Upper lobe of right lung (tissue), 1 donor: Measurements from ENCODE around the gene NUP214. TPM values are rescaled to one million over a fixed set of nuclear protein-coding genes. Genes with fewer than 3 reads are reported as not detected.

ENCODE experiments used
- ATAC-seq: fragments of 200-7000 bp; cut with Tn5 transposase; one replicate; pipeline ENCODE4 v1.9.1; 2020; ENCODE audit warnings: mild to moderate bottlenecking, moderate library complexity
- DNase-seq: peaks from one replicate; pipeline ENCODE4 v3.0.0-alpha.2; 2020
- H3K27ac ChIP-seq: fragments of 200-600 bp; one replicate; pipeline ENCODE4 v1.8.0; 2022
- H3K27me3 ChIP-seq: fragments of 200-600 bp; one replicate; pipeline ENCODE4 v1.8.0; 2022; ENCODE audit warnings: mild to moderate bottlenecking
- H3K36me3 ChIP-seq: fragments of 200-600 bp; one replicate; pipeline ENCODE4 v1.8.0; 2022
- H3K4me1 ChIP-seq: fragments of 200-600 bp; one replicate; pipeline ENCODE4 v1.8.0; 2022
- H3K4me3 ChIP-seq: fragments of 200-600 bp; one replicate; pipeline ENCODE4 v1.8.0; 2022; ENCODE audit warnings: mild to moderate bottlenecking
- H3K9me3 ChIP-seq: fragments of 200-600 bp; one replicate; pipeline ENCODE4 v1.8.0; 2022
- intact Hi-C: fragments of 100-400 bp; cut with DNase I; formaldehyde crosslinking; loops from one replicate; pipeline ENCODE4 v1.11.0; 2022
- long read RNA-seq: library from polyadenylated mRNA; unstranded; transcript quantifications from one replicate; pipeline ENCODE4 v2.0.0, GENCODE V29; 2021
- total RNA-seq: library from RNA; stranded (reverse); fragmentation: NEBNext Ultra II Directional; extraction: Animal tissue kit (Norgen Biotek cat#: 25700); gene quantifications from one replicate; pipeline ENCODE4 v1.2.1, GENCODE V29; 2021
- TF ChIP-seq, protein P1 (sequence below): fragments of 200-600 bp; IDR thresholded peaks from one replicate; pipeline ENCODE4 v1.8.0; 2022; ENCODE audit warnings: antibody characterized with exemption
- donor health status: DM: no; HTN: yes; CAD: no; lungs with severe emphysema.

The NUP214 gene
- total RNA-seq = 52.2 TPM
- long read RNA-seq, partial matches to known transcripts = 27 of 35 reads
- long read RNA-seq, other reads (novel, unspliced or antisense) = 8 of 35 reads

DNA sequence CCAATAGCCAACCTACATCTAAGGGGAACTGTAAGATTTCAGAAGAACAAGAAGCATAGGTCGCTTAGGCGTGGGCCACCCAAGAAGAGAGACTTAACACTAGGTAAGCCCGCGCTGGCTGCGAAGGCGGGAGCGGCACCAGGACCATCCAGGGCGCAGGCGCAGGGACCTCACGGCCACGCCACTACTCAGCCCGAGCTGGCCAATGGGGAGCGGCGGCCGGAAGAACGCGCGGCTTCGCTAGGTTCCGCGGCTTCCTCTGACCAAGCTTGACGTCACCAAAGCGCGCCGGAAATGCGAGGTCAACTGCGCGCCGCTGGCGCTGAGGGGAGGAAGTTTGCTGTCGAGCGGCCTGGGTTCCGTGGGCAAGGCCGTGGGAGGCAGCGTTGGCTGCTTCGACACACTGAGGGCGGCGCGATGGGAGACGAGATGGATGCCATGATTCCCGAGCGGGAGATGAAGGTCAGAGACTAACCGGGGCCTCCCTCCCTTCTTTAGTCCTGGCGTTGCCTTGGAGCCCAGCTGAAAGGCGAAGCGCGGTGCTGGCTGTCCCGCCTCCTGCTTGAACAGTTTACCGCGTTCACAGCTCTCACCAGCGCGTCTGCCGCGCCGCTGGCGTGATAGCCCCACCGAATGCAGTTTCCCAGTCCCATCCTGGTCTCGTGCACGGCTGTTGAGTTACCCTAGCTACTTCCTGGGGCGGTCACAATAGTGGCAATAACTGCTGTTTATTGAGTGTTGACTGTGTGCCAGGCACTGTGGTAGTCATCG lies at the start of gene NUP214:
NUP214 (plus strand) TSS at position 299 of the 771 bp plus-strand sequence; CDS start at position 418, 119 bp downstream.
- intact Hi-C loops = no loop called here
- H3K27me3 ChIP-seq = no peaks in the 10 kb centered on the region
- peak within 1 kb of the TSS; percentile 97 for H3K4me3 ChIP-seq
- H3K27ac ChIP-seq = peak within 1 kb of the TSS; percentile 88
- H3K4me1 ChIP-seq = peaks cover 16% of the 10 kb centered on the region
- ATAC-seq (peak; percentile 99), DNase-seq (peak; percentile 100)
- TF ChIP-seq, protein P1, sequence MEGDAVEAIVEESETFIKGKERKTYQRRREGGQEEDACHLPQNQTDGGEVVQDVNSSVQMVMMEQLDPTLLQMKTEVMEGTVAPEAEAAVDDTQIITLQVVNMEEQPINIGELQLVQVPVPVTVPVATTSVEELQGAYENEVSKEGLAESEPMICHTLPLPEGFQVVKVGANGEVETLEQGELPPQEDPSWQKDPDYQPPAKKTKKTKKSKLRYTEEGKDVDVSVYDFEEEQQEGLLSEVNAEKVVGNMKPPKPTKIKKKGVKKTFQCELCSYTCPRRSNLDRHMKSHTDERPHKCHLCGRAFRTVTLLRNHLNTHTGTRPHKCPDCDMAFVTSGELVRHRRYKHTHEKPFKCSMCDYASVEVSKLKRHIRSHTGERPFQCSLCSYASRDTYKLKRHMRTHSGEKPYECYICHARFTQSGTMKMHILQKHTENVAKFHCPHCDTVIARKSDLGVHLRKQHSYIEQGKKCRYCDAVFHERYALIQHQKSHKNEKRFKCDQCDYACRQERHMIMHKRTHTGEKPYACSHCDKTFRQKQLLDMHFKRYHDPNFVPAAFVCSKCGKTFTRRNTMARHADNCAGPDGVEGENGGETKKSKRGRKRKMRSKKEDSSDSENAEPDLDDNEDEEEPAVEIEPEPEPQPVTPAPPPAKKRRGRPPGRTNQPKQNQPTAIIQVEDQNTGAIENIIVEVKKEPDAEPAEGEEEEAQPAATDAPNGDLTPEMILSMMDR = no peak
- H3K9me3 ChIP-seq = no peaks in the 10 kb centered on the region
- peaks cover 34% of the 10 kb centered on the region for H3K36me3 ChIP-seq

DNA sequence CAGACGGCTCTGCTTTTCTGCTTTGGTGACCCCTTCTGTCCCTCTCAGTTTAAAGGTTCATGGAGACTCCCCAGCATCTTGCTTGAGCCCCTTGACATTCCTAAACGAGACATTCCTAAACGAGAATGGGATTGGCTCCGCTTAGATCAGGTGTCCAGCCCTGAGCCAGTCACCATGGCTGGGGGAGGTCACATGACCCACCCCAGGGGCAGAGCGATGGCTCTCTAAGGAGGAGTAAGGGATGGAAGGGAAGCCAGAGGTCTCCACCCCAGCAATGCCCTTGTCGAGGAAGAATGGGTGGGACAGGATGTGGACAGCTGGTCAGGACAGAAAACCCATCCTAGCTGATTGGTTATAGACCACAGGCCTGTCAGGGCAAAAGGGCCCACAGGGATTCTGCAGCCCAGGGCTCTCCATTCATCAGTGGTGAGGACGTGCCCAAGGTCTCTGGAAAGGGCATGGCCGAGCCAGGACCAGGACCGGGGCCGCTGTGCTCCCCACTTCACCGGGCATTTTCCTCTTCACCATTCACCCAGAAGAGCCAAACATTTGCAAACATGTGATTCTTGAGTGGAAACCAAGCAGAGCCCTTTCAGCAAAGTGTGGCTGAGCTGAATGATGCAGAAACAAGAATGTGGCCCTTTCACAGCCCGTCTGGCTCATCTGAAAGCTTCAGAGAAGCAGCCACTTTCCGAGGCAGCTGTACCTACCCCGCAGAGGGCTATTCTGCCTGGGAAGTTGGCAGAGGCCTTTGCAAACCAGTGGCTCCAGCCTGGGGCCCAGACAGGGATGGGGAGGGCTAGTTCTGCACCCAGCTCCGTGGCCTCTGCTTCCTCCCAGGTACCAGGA lies 48.8 kb upstream of the NUP214 start:
- Histone ChIP-seq H3K4me1 (no peaks in the 10 kb centered on the region), H3K4me3 (no peak overlapping the region), H3K27ac (no peak overlapping the region), H3K36me3 (no peaks in the 10 kb centered on the region), H3K9me3 (no peaks in the 10 kb centered on the region), H3K27me3 (no peaks in the 10 kb centered on the region)
- no peak for DNase-seq
- no peak for ATAC-seq
- TF ChIP-seq, protein P1 = no peak
- intact Hi-C loops = no loop called here

DNA sequence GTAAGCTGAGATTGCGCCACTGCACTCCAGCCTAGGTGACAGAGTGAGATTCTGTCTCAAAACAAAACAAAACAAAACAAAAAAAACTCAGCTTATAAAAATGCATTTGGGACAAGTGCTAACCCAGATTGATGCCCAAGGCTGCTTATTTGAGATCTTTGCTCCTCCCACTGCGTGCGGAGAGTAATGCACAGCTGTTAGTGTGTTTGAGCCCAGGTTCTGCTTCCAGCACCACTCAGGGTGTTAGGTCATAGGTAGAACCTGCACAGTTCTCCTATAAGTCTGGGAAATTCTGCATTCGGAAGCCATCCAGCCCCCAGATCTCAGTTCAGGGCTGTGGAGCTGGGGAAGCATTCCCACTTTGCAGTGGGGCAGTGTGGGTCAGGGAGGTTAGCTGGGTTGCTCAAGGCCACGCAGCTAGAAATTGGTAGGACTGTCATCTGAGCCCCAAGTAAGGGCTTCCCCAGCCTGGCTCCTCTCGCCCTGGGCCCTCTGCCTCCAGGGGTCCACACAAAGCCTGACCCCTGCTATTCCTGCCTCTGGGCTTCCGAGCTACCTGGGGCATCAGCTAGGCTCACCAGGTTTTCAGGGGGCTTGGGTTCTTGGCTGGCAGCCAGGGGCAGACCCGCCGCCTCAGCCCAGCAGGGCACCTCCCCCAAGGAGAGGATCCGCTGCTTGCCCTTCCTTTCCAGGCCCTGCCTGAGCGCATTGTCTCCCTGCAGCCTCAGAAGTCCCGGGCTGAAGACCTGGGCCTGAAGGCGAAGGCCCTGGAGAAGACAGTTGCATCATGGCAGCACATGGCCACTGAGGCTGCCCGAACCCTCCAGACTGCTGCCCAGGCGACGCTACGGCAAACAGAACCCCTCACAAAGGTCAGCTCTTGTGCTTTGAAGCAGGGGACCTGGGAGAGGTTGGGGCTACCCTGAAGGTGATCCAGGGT lies 46.7 kb upstream of the NUP214 start:
- DNase-seq = no peak
- H3K27ac ChIP-seq = no peak overlapping the region
- no peaks in the 10 kb centered on the region for H3K36me3 ChIP-seq
- H3K4me3 ChIP-seq = no peak overlapping the region
- H3K9me3 ChIP-seq = no peaks in the 10 kb centered on the region
- H3K27me3 ChIP-seq = no peaks in the 10 kb centered on the region
- no peaks in the 10 kb centered on the region for H3K4me1 ChIP-seq
- ATAC-seq = no peak
- TF ChIP-seq, protein P1 = no peak
- intact Hi-C loops = no loop called here

GRCh38 chr9:131080589-131080988 lies 44.8 kb upstream of the NUP214 start:
- H3K36me3 ChIP-seq = no peaks in the 10 kb centered on the region
- DNase-seq (no peak), ATAC-seq (no peak)
- no peak overlapping the region for H3K4me3 ChIP-seq
- intact Hi-C loops = no loop called here
- no peaks in the 10 kb centered on the region for H3K27me3 ChIP-seq
- H3K4me1 ChIP-seq = no peaks in the 10 kb centered on the region
- TF ChIP-seq, protein P1 = no peak
- no peak overlapping the region for H3K27ac ChIP-seq
- H3K9me3 ChIP-seq = no peaks in the 10 kb centered on the region

DNA sequence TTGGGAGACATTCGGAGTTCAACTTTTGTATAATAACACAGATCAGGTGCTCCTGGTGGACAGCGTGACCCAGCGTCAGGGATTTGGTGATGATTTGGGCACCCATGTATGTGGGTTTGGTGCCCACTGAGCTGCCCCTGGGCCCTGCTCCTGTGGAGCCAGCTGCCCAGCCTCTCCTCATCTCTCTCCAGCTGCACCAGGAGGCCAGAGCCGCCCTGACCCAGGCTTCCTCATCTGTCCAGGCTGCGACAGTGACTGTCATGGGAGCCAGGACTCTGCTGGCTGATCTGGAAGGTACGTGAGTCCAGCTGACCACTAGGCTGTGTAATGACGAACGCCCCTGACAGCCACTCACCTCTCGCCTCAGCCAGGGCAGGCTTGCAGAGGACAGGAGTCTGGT lies 43.5 kb upstream of the NUP214 start:
- no peak overlapping the region for H3K27ac ChIP-seq
- DNase-seq = no peak

More for the DNA sequence above, 43.5 kb upstream of the NUP214 start:
- intact Hi-C loops = no loop called here
- H3K9me3 ChIP-seq = no peaks in the 10 kb centered on the region
- TF ChIP-seq, protein P1 = no peak
- ATAC-seq = no peak
- no peaks in the 10 kb centered on the region for H3K4me1 ChIP-seq
- no peak overlapping the region for H3K4me3 ChIP-seq
- no peaks in the 10 kb centered on the region for H3K27me3 ChIP-seq
- H3K36me3 ChIP-seq = no peaks in the 10 kb centered on the region
